ENCODE measurements around the gene RBM14. TPM values are rescaled to one million over a fixed set of nuclear protein-coding genes. Genes with fewer than 3 reads are reported as not detected.

The RBM14 gene
- total and polyA plus RNA-seq, 2 of the 4 experiments (the other 2 are of a cell fraction), result 9.3 to 31.1 TPM

GRCh38 chr11:66614073-66614472 lies 2.4 kb upstream of the RBM14 start:
- in situ Hi-C loops (cut with MboI; ENCODE audit: low sequenced_read_pairs), result no loop called here
- Histone ChIP-seq H3K27me3 (ENCODE audit: control insufficient read depth, insufficient read depth, low read length) (no peaks in the 10 kb centered on the region), H3K9me3 (ENCODE audit: control insufficient read depth, insufficient read depth, low read length) (no peaks in the 10 kb centered on the region), H3K27ac (ENCODE audit: insufficient read depth, low read length) (no peak overlapping the region), H2AK9ac (replicated peaks; ENCODE audit: low read depth, low read length, poor library complexity) (no peak overlapping the region), H3K36me3 (ENCODE audit: control insufficient read depth, insufficient read depth, low read length) (peaks cover 5% of the 10 kb centered on the region; the same call in 1 of the 2 replicates), H3K14ac (replicated peaks; ENCODE audit: low read depth, low read length) (no peak overlapping the region), H3K4me3 (ENCODE audit: insufficient read depth, low read depth, low read length) (no peak overlapping the region), H4K91ac (ENCODE audit: insufficient read depth, low read depth, low read length) (no peak overlapping the region), H2BK20ac (ENCODE audit: low read depth, low read length) (no peak overlapping the region), H3K9ac (ENCODE audit: low read depth, low read length) (no peak overlapping the region), H3K4me1 (ENCODE audit: control insufficient read depth, insufficient read depth, low read length) (peaks cover 2% of the 10 kb centered on the region; the same call in 1 of the 2 replicates), H2BK15ac (ENCODE audit: low read depth, low read length) (no peak overlapping the region), H3K4ac (ENCODE audit: low read depth, low read length) (no peak overlapping the region), H2AK5ac (ENCODE audit: low read depth, low read length) (no peak overlapping the region), H2BK5ac (ENCODE audit: low read depth, low read length, poor library complexity, severe bottlenecking) (no peak overlapping the region), H4K20me1 (ENCODE audit: insufficient read depth, low read length) (peaks cover 27% of the 10 kb centered on the region), H3K18ac (ENCODE audit: low read depth, low read length) (no peak overlapping the region), H3K56ac (ENCODE audit: extremely low read depth, insufficient read depth, low read length) (no peak overlapping the region), H3K79me1 (ENCODE audit: low read depth in 1 of 2, low read length in 2 of 2) (peaks cover 5 to 37% of the 10 kb centered on the region in 2 experiments; a peak in 3 of 4 replicates), H2BK120ac (ENCODE audit: low read depth, low read length) (no peak overlapping the region), H3K23ac (ENCODE audit: low read depth, low read length) (no peak overlapping the region), H2AFZ (replicated peaks; ENCODE audit: low read length, poor library complexity) (no peak overlapping the region), H4K8ac (ENCODE audit: low read depth in 2 of 2, low read length in 2 of 2) (no peak overlapping the region), H3K4me2 (ENCODE audit: low read depth, low read length) (no peak overlapping the region), H4K5ac (ENCODE audit: low read depth, low read length) (no peak overlapping the region), H3K9me1 (ENCODE audit: insufficient read depth, low read length) (no peaks in the 10 kb centered on the region)
- no peak for ATAC-seq (ENCODE audit: low read depth)
- dilution Hi-C loops (cut with HindIII; ENCODE audit: low sequenced_read_pairs, unreplicated experiment), result no loop called here
- CTCF ChIA-PET, result no interaction called here
- no TSS peak for BruUV-seq (replicated peaks)
- intact Hi-C loops (cut with micrococcal nuclease), result no loop called here
- DNase-seq, result no peak
- POLR2A ChIA-PET (ENCODE audit: unreplicated experiment), result no interaction called here
- 83% methylated on average over 1 of the region's 13 CpGs; no CpG with 5 or more reads in 1 of the 2 experiments for WGBS, 2 experiments (ENCODE audit: extremely low coverage in 2 of 2, insufficient read length in 1 of 2)
- no peak for TF ChIP-seq MAZ (IDR thresholded peaks at IDR 0.05; ENCODE audit: borderline replicate concordance, low read depth, low read length)
- no peak for TF ChIP-seq USF2 (IDR thresholded peaks at IDR 0.05; ENCODE audit: low read depth, low read length)
- no peak for TF ChIP-seq SMC3 (IDR thresholded peaks at IDR 0.05; ENCODE audit: low read depth, low read length)
- no peak for TF ChIP-seq FOS (IDR thresholded peaks at IDR 0.05; ENCODE audit: low read depth, low read length)
- no peak for TF ChIP-seq RAD21 (IDR thresholded peaks at IDR 0.05; ENCODE audit: low read length)
- TF ChIP-seq NFE2L2 (IDR thresholded peaks at IDR 0.05; ENCODE audit: low read depth, low read length), result no peak
- no peak for TF ChIP-seq ELK1 (IDR thresholded peaks at IDR 0.05; ENCODE audit: borderline replicate concordance, low read depth, low read length)
- no peak for TF ChIP-seq RFX5 (IDR thresholded peaks at IDR 0.05; ENCODE audit: low read depth, low read length)
- no peak for TF ChIP-seq POLR2A (IDR thresholded peaks at IDR 0.05; ENCODE audit: low read depth, low read length)
- TF ChIP-seq CEBPB (IDR thresholded peaks at IDR 0.05; ENCODE audit: low read depth, low read length), result no peak
- TF ChIP-seq MXI1 (IDR thresholded peaks at IDR 0.05; ENCODE audit: borderline replicate concordance, low read depth, low read length), result no peak
- TF ChIP-seq CTCF (conservative IDR thresholded peaks at IDR 0.05; ENCODE audit: low read depth, low read length), result no peak
- TF ChIP-seq MAFK (IDR thresholded peaks at IDR 0.05; ENCODE audit: low read depth, low read length), result no peak
- no peak for TF ChIP-seq BHLHE40 (IDR thresholded peaks at IDR 0.05; ENCODE audit: low read depth, low read length)
- no peak for TF ChIP-seq CHD1 (IDR thresholded peaks at IDR 0.05; ENCODE audit: low read depth, low read length)
- TF ChIP-seq RCOR1 (IDR thresholded peaks at IDR 0.05; ENCODE audit: insufficient replicate concordance, low read length), result no peak

Measured in IMR-90 (cell line).